ENCODE results near the gene ANKRD23.
"Not testable (repeated sequence)": the region's sequence is repeated elsewhere in the genome, so short reads cannot be mapped to it uniquely, and the experiment has no call there.

Gene ANKRD23

DNA sequence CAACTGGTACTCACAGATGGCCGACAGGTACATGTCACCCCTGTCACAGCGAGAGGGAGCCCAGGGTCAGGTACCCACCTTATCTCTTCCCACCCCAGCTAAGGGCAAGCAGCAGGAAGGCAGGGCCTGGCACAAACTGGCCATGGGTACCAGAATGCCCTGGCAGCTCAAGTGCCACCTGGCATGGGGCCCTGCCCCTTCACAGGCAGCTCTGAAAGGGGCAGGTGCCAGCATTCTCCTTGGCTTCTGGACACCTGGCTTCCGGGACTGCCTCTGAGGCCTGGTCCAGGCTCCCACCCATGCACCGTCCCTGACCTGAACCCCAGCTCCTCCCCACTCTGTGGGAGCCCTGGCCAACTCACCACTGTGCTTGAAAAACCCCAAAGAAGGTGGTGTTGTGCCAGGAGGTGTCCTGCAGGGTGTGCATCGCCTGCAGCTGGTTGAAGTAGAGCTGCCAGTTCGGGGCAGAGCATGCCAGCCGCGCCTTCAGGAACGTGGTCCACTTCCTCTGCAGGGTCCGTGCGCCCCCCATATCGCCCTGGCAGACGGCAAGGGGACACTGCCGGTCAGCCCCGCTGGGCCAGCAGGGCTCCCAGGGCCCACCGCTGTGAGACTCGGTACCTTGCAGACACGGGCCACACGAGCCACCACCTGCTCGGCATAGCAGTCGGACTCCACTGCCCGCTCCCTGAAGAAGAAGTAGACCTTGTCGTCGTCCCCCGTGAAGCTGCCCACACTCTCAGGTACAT is 20.7 kb upstream of the ANKRD23 start:
- CTCF ChIA-PET = interaction anchor here (0.5 to 0.9 kb wide), 3 partner anchors 16 to 63 kb away, joined by 3 to 6 read pairs (median 3); no protein-coding TSS in a partner anchor
- TF ChIP-seq CTCF (conservative IDR thresholded peaks at IDR 0.05; ENCODE audit: low read depth) = no peak
- H3K27ac ChIP-seq = peak overlapping the region; percentile 89; the same call in 1 of the 2 replicates
- DNase-seq (ENCODE audit: low spot score) = no peak
- POLR2A ChIA-PET (ENCODE audit: low non-redundant PET) = no interaction called here

- CTCF ChIA-PET = interaction anchor here (0.5 to 1.6 kb wide), 4 partner anchors 16 to 87 kb away, joined by 3 to 6 read pairs (median 4); no protein-coding TSS in a partner anchor
- TF ChIP-seq CTCF (conservative IDR thresholded peaks at IDR 0.05; ENCODE audit: low read depth) = no peak
- DNase-seq (ENCODE audit: low spot score) = no peak
- POLR2A ChIA-PET (ENCODE audit: low non-redundant PET) = no interaction called here
- peak overlapping the region; percentile 34 for H3K27ac ChIP-seq
Observed at GRCh38 chr2:96863575-96864342, 19.9 kb upstream of the ANKRD23 start.

DNA sequence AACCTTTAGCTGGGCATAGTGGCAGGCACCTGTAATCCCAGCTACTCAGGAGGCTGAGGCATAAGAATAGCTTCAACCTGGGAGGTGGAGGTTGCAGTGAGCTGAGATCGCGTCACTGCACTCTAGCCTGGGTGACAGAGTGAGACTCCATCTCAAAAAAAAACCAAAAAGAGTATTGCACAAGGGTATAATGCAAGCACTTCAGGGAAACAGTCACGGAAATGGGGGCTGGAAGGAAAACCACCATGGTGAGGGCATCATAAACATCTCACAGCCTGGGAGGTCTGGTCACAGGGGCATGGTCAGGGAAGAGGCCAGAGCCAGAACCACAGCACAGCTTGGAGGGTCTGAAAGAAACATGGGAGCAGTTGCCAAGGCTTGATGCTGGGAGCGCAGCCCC is 19.2 kb upstream of the ANKRD23 start:
- POLR2A ChIA-PET (ENCODE audit: low non-redundant PET) = interaction anchor here (1.3 kb wide), 1 partner anchor 87 kb away, joined by 3 read pairs; no protein-coding TSS in a partner anchor
- not testable (repeated sequence) for DNase-seq (ENCODE audit: low spot score)
- CTCF ChIA-PET = interaction anchor here (1.6 kb wide), 1 partner anchor 88 kb away, joined by 5 read pairs; no protein-coding TSS in a partner anchor
- H3K27ac ChIP-seq = peak overlapping the region; percentile 34

DNA sequence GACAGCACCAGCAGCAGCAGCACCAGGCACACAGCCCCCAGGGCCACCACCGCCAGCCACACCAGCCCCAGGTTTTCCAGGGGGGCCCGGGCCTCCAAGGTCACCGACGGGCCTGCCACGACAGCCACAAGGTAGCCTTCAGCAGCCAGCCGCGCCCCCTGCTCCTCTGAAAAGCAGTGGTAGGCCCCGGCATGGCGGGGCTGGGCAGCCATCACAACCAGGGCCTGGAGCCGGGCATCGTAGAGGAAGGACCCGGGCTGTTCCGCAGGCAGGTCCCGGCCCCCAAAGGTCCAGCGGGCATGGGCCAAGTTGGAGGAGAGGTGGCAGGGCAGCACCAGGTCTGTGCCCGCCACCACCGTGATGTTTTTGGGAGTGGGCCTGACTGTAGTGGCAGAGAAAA is 17.3 kb upstream of the ANKRD23 start:
- TF ChIP-seq CTCF (conservative IDR thresholded peaks at IDR 0.05; ENCODE audit: low read depth) = no peak
- ChIA-PET POLR2A (ENCODE audit: low non-redundant PET) (no interaction called here), CTCF (interaction anchor here (0.6 kb wide), 1 partner anchor 89 kb away, joined by 7 read pairs; no protein-coding TSS in a partner anchor)
- no peak for DNase-seq (ENCODE audit: low spot score)
- peak overlapping the region; percentile 72 for H3K27ac ChIP-seq

- ChIA-PET POLR2A (ENCODE audit: low non-redundant PET) (no interaction called here), CTCF (no interaction called here)
- TF ChIP-seq CTCF (conservative IDR thresholded peaks at IDR 0.05; ENCODE audit: low read depth) = no peak
- DNase-seq (ENCODE audit: low spot score) = no peak
- H3K27ac ChIP-seq = peak overlapping the region; percentile 72
Observed at GRCh38 chr2:96860065-96861029, 16.5 kb upstream of the ANKRD23 start.

GRCh38 chr2:96859681-96860064 is 15.9 kb upstream of the ANKRD23 start:
- POLR2A ChIA-PET (ENCODE audit: low non-redundant PET) = no interaction called here
- DNase-seq (ENCODE audit: low spot score) = no peak
- CTCF ChIA-PET = no interaction called here
- no peak for TF ChIP-seq CTCF (conservative IDR thresholded peaks at IDR 0.05; ENCODE audit: low read depth)
- peak overlapping the region; percentile 72 for H3K27ac ChIP-seq
